AG09309 (cell line): ENCODE measurements around the gene DNASE1.

Experiments used
- DNase-seq: peaks from one replicate; pipeline ENCODE4 v3.0.0-alpha.2; 2010; ENCODE audit warnings: low read depth
- H3K4me3 ChIP-seq: 2 replicates; pipeline ENCODE4 v1.5.1; 2011; ENCODE audit warnings: mild to moderate bottlenecking, low read depth, low read length, moderate library complexity; ENCODE audit not compliant: control insufficient read depth
- TF ChIP-seq, protein P1 (sequence below): IDR thresholded peaks from 2 replicates; pipeline ENCODE4 v1.5.1; 2011; ENCODE audit warnings: mild to moderate bottlenecking, low read depth, low read length, inconsistent platforms; ENCODE audit not compliant: insufficient read depth, control insufficient read depth; ENCODE audit errors: missing control alignments

Gene DNASE1

GRCh38 chr16:3695610-3696369 is 41.3 kb downstream of the DNASE1 start:
- H3K4me3 ChIP-seq = no peak overlapping the region
- TF ChIP-seq, protein P1, sequence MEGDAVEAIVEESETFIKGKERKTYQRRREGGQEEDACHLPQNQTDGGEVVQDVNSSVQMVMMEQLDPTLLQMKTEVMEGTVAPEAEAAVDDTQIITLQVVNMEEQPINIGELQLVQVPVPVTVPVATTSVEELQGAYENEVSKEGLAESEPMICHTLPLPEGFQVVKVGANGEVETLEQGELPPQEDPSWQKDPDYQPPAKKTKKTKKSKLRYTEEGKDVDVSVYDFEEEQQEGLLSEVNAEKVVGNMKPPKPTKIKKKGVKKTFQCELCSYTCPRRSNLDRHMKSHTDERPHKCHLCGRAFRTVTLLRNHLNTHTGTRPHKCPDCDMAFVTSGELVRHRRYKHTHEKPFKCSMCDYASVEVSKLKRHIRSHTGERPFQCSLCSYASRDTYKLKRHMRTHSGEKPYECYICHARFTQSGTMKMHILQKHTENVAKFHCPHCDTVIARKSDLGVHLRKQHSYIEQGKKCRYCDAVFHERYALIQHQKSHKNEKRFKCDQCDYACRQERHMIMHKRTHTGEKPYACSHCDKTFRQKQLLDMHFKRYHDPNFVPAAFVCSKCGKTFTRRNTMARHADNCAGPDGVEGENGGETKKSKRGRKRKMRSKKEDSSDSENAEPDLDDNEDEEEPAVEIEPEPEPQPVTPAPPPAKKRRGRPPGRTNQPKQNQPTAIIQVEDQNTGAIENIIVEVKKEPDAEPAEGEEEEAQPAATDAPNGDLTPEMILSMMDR = no peak
- no peak for DNase-seq

DNA sequence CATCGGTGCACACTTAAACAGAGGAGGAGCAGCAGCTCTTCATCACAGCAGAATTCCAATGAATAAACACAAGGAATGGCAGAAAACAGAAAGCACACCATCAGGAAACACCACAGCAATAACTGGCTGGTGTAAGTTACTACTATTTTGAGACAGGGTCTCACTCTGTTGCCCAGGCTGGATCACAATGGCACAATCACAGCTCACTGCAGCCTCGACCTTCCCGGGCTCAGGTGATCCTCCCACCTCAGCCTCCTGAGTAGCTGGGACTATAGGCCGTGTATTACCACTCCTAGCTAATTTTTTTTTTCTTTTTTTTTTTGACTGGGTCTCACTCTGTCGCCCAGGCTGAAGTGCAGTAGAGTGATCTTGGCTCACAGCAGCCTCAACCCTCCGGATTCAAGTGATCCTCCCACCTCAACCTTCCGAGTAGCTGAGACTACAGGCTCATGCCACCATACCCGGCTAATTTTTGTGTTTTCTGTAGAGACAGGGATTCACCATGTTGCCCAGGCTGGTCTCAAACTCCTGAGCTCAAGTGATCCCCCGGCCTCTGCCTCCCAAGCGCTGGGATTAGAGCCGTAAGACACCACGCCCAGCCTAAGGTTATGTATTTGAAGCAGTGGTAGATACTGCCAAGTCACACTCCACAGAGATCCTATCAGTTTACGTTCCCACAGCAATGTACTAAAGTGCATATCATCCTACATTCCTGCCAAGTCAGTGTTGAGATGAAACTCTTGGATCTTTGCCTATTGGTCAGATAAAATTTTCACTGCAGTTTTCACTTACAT is 42.1 kb downstream of the DNASE1 start:
- TF ChIP-seq, protein P1 = no peak
- no peak overlapping the region for H3K4me3 ChIP-seq
- peak; percentile 32 for DNase-seq

GRCh38 chr16:3698941-3699340 is 44.5 kb downstream of the DNASE1 start:
- TF ChIP-seq, protein P1 = no peak
- no peak for DNase-seq
- no peak overlapping the region for H3K4me3 ChIP-seq

DNA sequence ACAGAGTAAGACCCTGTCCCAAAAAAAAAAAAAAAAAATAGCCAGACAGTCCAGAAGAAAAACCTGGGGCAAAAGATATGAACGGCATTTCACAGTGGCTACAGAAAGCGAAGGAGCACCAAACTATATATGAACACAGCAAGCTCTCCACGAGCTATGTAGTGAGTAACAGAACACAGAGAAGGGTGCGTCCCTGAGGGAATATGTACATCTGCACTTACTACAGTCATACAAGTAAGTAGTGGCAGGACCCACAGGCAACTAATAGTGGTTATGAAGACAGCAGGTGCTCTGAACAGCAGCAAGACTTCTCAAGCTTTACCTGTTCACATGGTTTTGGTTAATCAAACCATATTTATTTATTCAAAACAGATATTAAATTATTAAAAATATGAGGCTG is 47.0 kb downstream of the DNASE1 start:
- DNase-seq = no peak
- TF ChIP-seq, protein P1 = no peak
- H3K4me3 ChIP-seq = no peak overlapping the region

DNA sequence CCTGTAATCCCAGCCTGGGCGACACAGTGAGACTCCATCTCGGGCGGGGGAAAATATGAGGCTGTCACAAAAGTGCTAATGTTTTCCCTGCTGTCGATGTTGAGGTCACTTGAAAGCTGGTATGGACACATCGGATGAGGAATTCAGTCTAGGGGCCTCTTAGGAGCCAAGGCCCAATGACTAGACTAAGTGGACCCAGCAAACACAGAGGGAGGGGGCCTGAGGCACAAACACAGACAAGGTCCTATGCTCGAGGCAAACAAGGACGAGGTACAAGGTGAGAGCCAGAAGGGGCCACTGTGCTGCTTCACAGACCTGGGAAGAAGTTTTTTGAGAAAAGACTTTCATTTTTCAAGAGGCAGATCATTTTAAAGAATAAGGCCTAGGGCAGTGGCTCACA is 47.6 kb downstream of the DNASE1 start:
- no peak overlapping the region for H3K4me3 ChIP-seq
- TF ChIP-seq, protein P1 = no peak
- no peak for DNase-seq

DNA sequence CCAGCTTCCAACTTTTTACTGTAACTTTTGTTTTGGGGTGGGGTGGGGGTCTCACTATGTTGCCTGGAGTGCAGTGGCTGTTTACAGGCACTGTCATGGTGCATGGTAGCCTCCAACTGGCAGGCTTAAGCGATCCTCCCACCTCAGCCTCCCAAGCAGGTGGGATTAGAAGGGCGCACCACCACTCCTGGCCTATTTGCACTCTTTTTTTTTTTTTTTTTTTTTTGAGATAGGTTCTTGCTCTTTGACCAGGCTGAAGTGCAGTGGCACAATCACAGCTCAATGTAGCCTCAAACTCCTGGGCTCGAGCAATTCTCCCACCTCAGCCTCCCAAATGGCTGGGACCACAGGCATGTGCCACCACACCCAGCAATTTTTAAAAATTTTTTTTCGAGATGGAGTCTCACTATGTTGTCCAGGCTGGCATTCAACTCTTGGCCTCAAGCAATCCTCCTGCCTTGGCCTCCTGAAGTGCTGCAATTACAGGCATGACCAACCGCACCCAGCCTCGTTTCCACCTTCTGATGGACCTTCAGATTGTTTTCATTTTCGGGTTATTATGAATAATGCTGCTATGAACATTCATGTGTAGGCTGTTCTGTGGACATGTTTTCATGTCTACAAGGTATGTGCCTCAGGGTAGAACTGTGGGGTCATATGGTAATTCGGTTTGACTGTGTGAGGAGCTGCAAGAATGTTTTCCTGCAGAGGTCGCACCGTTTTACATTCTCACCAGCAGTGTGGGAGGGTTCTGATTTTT is 51.9 kb downstream of the DNASE1 start:
- TF ChIP-seq, protein P1 = no peak
- no peak for DNase-seq
- no peak overlapping the region for H3K4me3 ChIP-seq
